GM23338 (cell line): ENCODE results near the gene SFMBT2. TPM values are rescaled to one million over a fixed set of nuclear protein-coding genes. Genes with fewer than 3 reads are reported as not detected.

Experiments used
- CREB1 ChIP-seq: fragments of 250-450 bp; sonication (Bioruptor Pico); IDR thresholded peaks from 2 replicates; pipeline ENCODE4 v1.5.0; 2020; ENCODE audit warnings: low read depth, mild to moderate bottlenecking, moderate library complexity
- JUNB ChIP-seq: IDR thresholded peaks from one replicate; pipeline ENCODE4 v1.6.1; 2016; ENCODE audit warnings: antibody characterized with exemption; ENCODE audit not compliant: unreplicated experiment
- NANOG ChIP-seq: IDR thresholded peaks from 2 replicates; pipeline ENCODE4 v1.6.1; 2016; ENCODE audit warnings: antibody characterized with exemption, borderline replicate concordance
- STAT1 ChIP-seq: IDR thresholded peaks from one replicate; pipeline ENCODE4 v1.6.1; 2016; ENCODE audit warnings: antibody characterized with exemption; ENCODE audit not compliant: unreplicated experiment
- polyA plus RNA-seq: library from polyadenylated mRNA; unstranded; fragments of >200 nt; fragmentation: Nextera tagmentation; extraction: Ambion mirVana; gene quantifications from 2 replicates; pipeline ENCODE4 v1.2.1, GENCODE V29; 2016
- total RNA-seq: library from RNA; depleted of rRNA; stranded (reverse); fragments of >200 nt; shearing (Covaris generic); gene quantifications from 2 replicates; pipeline ENCODE4 v1.2.3, GENCODE V29; 2014
- TF ChIP-seq, protein P1 (sequence below): fragments of 250-450 bp; sonication (Bioruptor Pico); IDR thresholded peaks from 2 replicates; pipeline ENCODE4 v1.5.0; 2020; ENCODE audit warnings: mild to moderate bottlenecking, moderate library complexity
- TF ChIP-seq, protein P2 (sequence below), 2 experiments: fragments of 200-600 bp in 1 of 2; sonication (generic) in 1 of 2; conservative IDR thresholded peaks; 2 replicates each; pipeline versions ENCODE4 v1.5.1 to v1.6.1; 2016 to 2017; ENCODE audit warnings: antibody characterized with exemption in 2 of 2, low read depth in 2 of 2, mild to moderate bottlenecking in 2 of 2, moderate library complexity in 1 of 2
- TF ChIP-seq, protein P3 (sequence below): IDR thresholded peaks from one replicate; pipeline ENCODE4 v1.6.1; 2018; ENCODE audit warnings: antibody characterized with exemption; ENCODE audit not compliant: unreplicated experiment

SFMBT2 gene
- total and polyA plus RNA-seq, 2 experiments from 2014 or later, result 2.7 to 6.7 TPM

GRCh38 chr10:7193369-7193768 lies 217.5 kb downstream of the SFMBT2 start (continued):
- TF ChIP-seq, protein P1, sequence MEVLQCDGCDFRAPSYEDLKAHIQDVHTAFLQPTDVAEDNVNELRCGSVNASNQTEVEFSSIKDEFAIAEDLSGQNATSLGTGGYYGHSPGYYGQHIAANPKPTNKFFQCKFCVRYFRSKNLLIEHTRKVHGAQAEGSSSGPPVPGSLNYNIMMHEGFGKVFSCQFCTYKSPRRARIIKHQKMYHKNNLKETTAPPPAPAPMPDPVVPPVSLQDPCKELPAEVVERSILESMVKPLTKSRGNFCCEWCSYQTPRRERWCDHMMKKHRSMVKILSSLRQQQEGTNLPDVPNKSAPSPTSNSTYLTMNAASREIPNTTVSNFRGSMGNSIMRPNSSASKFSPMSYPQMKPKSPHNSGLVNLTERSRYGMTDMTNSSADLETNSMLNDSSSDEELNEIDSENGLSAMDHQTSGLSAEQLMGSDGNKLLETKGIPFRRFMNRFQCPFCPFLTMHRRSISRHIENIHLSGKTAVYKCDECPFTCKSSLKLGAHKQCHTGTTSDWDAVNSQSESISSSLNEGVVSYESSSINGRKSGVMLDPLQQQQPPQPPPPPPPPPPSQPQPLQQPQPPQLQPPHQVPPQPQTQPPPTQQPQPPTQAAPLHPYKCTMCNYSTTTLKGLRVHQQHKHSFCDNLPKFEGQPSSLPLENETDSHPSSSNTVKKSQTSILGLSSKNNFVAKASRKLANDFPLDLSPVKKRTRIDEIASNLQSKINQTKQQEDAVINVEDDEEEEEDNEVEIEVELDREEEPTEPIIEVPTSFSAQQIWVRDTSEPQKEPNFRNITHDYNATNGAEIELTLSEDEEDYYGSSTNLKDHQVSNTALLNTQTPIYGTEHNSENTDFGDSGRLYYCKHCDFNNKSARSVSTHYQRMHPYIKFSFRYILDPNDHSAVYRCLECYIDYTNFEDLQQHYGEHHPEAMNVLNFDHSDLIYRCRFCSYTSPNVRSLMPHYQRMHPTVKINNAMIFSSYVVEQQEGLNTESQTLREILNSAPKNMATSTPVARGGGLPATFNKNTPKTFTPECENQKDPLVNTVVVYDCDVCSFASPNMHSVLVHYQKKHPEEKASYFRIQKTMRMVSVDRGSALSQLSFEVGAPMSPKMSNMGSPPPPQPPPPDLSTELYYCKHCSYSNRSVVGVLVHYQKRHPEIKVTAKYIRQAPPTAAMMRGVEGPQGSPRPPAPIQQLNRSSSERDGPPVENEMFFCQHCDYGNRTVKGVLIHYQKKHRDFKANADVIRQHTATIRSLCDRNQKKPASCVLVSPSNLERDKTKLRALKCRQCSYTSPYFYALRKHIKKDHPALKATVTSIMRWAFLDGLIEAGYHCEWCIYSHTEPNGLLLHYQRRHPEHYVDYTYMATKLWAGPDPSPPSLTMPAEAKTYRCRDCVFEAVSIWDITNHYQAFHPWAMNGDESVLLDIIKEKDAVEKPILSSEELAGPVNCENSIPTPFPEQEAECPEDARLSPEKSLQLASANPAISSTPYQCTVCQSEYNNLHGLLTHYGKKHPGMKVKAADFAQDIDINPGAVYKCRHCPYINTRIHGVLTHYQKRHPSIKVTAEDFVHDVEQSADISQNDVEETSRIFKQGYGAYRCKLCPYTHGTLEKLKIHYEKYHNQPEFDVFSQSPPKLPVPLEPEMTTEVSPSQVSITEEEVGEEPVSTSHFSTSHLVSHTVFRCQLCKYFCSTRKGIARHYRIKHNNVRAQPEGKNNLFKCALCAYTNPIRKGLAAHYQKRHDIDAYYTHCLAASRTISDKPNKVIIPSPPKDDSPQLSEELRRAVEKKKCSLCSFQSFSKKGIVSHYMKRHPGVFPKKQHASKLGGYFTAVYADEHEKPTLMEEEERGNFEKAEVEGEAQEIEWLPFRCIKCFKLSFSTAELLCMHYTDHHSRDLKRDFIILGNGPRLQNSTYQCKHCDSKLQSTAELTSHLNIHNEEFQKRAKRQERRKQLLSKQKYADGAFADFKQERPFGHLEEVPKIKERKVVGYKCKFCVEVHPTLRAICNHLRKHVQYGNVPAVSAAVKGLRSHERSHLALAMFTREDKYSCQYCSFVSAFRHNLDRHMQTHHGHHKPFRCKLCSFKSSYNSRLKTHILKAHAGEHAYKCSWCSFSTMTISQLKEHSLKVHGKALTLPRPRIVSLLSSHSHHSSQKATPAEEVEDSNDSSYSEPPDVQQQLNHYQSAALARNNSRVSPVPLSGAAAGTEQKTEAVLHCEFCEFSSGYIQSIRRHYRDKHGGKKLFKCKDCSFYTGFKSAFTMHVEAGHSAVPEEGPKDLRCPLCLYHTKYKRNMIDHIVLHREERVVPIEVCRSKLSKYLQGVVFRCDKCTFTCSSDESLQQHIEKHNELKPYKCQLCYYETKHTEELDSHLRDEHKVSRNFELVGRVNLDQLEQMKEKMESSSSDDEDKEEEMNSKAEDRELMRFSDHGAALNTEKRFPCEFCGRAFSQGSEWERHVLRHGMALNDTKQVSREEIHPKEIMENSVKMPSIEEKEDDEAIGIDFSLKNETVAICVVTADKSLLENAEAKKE, result no peak
- TF ChIP-seq JUNB, result no peak
- TF ChIP-seq STAT1, result no peak
- TF ChIP-seq NANOG, result no peak
- TF ChIP-seq CREB1, result no peak
- TF ChIP-seq, protein P2, sequence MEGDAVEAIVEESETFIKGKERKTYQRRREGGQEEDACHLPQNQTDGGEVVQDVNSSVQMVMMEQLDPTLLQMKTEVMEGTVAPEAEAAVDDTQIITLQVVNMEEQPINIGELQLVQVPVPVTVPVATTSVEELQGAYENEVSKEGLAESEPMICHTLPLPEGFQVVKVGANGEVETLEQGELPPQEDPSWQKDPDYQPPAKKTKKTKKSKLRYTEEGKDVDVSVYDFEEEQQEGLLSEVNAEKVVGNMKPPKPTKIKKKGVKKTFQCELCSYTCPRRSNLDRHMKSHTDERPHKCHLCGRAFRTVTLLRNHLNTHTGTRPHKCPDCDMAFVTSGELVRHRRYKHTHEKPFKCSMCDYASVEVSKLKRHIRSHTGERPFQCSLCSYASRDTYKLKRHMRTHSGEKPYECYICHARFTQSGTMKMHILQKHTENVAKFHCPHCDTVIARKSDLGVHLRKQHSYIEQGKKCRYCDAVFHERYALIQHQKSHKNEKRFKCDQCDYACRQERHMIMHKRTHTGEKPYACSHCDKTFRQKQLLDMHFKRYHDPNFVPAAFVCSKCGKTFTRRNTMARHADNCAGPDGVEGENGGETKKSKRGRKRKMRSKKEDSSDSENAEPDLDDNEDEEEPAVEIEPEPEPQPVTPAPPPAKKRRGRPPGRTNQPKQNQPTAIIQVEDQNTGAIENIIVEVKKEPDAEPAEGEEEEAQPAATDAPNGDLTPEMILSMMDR (conservative IDR thresholded peaks at IDR 0.05; ENCODE audit: low read depth in 2 of 2), result no peak
- TF ChIP-seq, protein P3, sequence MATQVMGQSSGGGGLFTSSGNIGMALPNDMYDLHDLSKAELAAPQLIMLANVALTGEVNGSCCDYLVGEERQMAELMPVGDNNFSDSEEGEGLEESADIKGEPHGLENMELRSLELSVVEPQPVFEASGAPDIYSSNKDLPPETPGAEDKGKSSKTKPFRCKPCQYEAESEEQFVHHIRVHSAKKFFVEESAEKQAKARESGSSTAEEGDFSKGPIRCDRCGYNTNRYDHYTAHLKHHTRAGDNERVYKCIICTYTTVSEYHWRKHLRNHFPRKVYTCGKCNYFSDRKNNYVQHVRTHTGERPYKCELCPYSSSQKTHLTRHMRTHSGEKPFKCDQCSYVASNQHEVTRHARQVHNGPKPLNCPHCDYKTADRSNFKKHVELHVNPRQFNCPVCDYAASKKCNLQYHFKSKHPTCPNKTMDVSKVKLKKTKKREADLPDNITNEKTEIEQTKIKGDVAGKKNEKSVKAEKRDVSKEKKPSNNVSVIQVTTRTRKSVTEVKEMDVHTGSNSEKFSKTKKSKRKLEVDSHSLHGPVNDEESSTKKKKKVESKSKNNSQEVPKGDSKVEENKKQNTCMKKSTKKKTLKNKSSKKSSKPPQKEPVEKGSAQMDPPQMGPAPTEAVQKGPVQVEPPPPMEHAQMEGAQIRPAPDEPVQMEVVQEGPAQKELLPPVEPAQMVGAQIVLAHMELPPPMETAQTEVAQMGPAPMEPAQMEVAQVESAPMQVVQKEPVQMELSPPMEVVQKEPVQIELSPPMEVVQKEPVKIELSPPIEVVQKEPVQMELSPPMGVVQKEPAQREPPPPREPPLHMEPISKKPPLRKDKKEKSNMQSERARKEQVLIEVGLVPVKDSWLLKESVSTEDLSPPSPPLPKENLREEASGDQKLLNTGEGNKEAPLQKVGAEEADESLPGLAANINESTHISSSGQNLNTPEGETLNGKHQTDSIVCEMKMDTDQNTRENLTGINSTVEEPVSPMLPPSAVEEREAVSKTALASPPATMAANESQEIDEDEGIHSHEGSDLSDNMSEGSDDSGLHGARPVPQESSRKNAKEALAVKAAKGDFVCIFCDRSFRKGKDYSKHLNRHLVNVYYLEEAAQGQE, result no peak
